ENCODE data around the gene RPL35A.
A peak's percentile ranks its signal among the peaks of the same experiment; 100 is the strongest.
"Not testable (repeated sequence)": the region's sequence is repeated elsewhere in the genome, so short reads cannot be mapped to it uniquely, and the experiment has no call there.

Gene RPL35A
- 644 to 658 reads per million in 2 experiments for total RNA-seq

GRCh38 chr3:197949778-197950676 lies at the start of gene RPL35A:
RPL35A (plus strand) TSS chr3:197950190; CDS start chr3:197950968, 778 bp downstream.
- DNase-seq (ENCODE audit: low read depth): peak; percentile 76

- DNase-seq (ENCODE audit: low read depth): no peak
Measured at GRCh38 chr3:197901626-197902025, 48.4 kb upstream of the RPL35A start.

- DNase-seq (ENCODE audit: low read depth): peak; percentile 59
Measured at GRCh38 chr3:197906023-197906849, 43.8 kb upstream of the RPL35A start.

GRCh38 chr3:197906850-197907187 lies 43.2 kb upstream of the RPL35A start:
- DNase-seq (ENCODE audit: low read depth): no peak

- no peak for DNase-seq (ENCODE audit: low read depth)
Measured at GRCh38 chr3:197907196-197907595, 42.8 kb upstream of the RPL35A start.

- not testable (repeated sequence) for DNase-seq (ENCODE audit: low read depth)
Measured at GRCh38 chr3:197908550-197908949, 41.4 kb upstream of the RPL35A start.

- DNase-seq (ENCODE audit: low read depth): no peak
Measured at GRCh38 chr3:197908957-197909701, 40.9 kb upstream of the RPL35A start.

GRCh38 chr3:197912741-197913476 lies 37.1 kb upstream of the RPL35A start:
- DNase-seq (ENCODE audit: low read depth): no peak

- DNase-seq (ENCODE audit: low read depth): no peak
Measured at GRCh38 chr3:197913641-197914380, 36.2 kb upstream of the RPL35A start.

- DNase-seq (ENCODE audit: low read depth): not testable (repeated sequence)
Measured at GRCh38 chr3:197921429-197922275, 28.3 kb upstream of the RPL35A start.

GRCh38 chr3:197926418-197926817 lies 23.6 kb upstream of the RPL35A start:
- no peak for DNase-seq (ENCODE audit: low read depth)

GRCh38 chr3:197927578-197927977 lies 22.4 kb upstream of the RPL35A start:
- not testable (repeated sequence) for DNase-seq (ENCODE audit: low read depth)

GRCh38 chr3:197936819-197937384 lies 13.1 kb upstream of the RPL35A start:
- DNase-seq (ENCODE audit: low read depth): no peak

- no peak for DNase-seq (ENCODE audit: low read depth)
Measured at GRCh38 chr3:197940745-197941384, 9.1 kb upstream of the RPL35A start.

- DNase-seq (ENCODE audit: low read depth): no peak
Measured at GRCh38 chr3:197942956-197943556, 6.9 kb upstream of the RPL35A start.

GRCh38 chr3:197949191-197949777 lies 706 bp upstream of the RPL35A start:
- DNase-seq (ENCODE audit: low read depth): no peak

GRCh38 chr3:197950677-197951061 lies 679 bp downstream of the RPL35A start:
- no peak for DNase-seq (ENCODE audit: low read depth)

GRCh38 chr3:197951392-197951990 lies 1.5 kb downstream of the RPL35A start:
- DNase-seq (ENCODE audit: low read depth): no peak

Data from T follicular helper cell (primary cell).